ENCODE measurements around the gene CALCR.
"Not testable (repeated sequence)": the region's sequence is repeated elsewhere in the genome, so short reads cannot be mapped to it uniquely, and the experiment has no call there.

The CALCR gene

DNA sequence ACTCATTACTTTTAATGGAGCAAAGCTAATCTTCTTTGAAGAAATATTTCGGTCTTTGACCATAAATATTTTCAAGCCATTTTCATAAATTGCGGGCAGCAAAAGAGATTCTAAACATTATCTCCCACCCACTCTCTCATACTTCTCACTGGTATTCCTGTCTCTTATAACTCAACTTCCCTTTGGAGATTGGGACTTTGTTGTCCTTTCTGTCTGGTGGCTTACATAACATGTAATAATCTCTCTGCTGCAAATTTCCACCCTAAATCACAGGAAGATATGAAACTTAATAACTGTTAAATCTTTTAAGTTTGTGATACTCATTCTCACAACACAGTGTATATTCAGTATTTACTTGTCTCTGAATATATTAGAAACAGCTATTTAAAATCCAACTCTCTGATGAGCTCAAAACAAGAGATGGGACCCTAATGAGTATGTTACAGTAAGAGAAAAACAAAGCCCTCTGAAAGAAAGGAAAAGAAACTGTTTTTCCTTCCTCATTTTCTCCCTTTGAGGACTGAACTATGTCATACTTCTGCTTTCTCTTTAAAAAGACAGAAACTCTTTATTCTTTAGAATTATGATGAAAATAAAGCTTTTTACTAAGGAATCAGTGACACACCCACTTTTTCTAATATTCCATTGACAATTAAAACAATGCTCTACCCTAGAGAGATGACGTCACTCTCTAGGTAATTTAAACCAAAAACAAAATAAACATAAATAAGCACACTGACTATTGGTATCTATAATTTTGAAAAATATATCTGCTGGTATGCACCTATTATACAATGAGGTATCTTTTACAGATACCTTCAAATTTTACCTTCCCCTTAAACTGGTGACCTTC, 14.7 kb downstream of the CALCR start:
- no peak for DNase-seq

DNA sequence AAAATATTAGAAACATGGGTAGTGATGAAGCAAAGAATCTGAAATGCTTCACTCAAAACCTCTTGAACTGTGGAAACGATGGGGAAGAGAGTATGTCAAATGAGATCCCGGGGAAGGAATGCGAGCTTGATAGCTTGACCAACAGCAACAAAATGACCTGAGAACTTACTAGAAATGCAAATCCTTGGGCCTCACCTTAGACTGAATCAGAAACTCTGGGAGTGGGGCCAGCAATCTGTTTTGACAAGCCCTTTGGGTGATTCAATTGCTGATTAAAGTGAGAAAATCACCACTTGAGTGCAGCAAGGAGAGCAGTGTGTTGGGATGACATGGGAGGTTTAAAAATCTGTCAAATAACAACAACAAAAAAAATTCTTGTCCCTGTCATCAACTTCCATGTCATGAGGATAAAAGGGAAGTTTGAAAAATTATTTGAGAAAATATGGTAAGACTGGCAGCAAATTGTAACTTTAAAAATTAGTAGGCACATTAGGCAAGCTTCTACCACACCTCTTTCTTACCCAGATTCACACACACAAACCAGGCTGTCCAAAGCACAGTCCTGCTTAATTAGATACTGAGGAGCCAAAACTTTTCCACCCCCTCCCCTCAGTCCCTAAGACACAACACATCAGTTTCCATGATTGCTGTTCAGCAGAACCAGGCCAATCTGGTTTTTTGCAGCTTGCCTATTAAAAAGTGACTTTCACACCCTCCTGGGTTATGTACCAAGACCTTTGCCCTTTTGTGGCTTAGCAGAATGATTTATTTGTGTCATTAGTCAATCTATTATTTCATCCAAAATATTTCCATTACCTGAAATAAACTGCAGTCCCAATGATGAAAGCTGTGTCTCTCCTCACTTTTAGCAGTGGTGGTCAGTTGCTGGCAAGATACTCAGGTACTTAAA, 15.6 kb downstream of the CALCR start:
- DNase-seq: no peak

DNA sequence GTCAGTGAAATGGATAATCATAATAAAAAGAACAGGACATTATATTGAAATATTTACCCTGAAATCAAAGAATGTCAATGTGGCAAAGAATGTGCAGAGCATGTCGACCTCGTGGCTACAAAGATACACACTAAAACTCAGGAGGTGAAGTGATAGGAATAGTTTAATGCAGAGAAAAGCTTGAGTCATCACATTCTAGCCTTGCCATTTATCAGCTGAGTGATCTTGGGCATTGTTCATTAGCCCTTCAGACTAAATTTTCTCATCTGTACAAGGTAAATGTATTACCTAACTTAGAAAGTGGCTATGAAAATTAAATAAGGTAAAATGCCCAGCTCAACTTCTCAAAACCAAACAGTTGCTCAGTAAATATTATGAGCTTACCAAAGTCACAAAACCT, 22.6 kb downstream of the CALCR start:
- DNase-seq: no peak

DNA sequence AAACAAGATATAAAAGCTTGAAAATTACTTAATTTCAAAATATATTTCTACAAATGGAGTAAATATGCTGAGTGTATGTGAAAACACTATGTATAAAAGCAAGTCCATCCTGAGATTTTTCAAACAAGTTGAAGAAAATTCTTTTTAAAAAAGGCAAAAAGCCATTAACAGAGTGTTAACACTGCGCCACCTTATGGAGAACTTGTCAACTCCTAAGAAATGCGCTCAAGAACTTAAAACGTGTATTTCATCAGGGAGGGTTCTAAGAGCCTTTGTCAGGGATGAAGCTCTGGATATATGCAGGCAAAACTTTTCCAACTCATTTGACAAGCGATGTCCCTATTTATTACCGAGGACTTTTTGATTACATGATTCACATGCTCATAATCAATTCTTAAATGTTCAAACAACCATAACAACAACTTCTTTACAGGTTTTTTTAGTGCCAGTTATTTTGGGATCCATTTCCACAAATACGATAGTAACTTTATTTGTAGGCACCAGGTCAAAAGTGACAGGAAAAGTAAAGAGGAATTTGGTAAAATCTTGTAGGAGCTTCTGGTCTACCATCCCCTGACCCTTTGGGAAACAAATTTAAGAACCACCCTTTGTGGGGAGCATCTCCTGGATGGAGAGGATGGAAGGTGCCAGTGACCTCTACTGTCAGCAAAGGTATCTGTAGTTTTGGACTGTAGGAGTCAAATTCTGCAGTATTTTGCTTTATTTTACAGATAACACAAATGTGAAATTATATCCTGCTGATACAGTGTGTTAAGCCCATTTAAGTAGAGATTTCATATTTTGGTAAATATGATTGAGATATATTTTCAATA, 23.2 kb downstream of the CALCR start:
- peak; percentile 33 for DNase-seq

DNA sequence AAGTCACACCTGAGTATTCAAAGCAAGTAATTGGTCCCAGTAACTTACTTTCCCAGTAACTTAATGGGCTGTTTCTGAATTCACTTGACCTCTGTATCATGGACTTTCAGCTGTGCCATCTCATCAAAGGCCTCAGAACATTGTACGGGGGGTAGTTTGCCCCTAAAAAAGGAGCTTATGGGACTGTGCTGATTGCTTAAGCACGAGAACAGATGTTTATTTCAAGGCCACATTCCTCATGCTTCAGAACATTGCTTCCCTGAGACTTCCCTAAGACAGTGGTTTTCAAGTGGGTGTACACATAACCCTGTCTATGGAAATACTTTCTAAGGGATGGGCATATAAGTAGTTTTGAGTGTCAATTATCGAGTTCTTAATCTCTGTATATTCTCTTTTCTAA, 26.8 kb downstream of the CALCR start:
- DNase-seq: no peak

DNA sequence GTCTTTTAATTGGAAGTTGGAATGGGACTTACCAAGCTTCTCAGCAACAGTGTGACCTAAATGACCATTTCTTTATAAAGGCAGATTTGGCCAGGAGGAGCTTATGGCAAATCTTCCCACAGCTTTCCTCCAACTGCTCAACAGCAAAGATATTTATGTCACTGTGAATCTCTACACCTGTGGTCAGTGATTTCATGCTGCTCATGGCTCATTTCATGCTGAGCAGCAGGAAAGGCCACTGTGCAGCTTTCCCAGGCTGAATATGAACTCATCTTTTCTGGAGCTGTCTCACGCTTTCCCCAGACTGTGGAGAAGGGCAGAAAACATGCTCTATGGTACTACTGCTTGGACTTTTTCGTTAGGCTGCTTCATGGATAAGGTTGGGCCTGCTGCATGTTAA, 29.8 kb downstream of the CALCR start:
- peak; percentile 12 for DNase-seq

DNA sequence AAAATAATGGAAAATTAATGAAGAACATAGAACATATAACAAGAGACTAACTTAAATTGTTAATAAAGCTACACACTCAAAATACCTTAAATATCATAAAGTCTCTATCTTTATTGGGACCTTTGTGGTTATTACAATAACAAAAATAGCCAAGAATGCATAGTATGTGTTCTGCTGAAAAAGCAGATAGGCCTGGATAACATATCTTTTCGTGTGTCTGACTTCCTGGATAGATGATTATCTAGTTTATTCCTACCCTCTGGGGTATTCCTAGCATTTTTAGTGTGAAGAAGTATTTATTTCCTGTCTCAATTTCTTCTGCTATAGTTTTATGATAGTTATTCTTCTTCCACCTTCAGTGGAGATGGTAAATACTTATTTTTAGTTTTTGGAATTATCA, 36.5 kb downstream of the CALCR start:
- no peak for DNase-seq

DNA sequence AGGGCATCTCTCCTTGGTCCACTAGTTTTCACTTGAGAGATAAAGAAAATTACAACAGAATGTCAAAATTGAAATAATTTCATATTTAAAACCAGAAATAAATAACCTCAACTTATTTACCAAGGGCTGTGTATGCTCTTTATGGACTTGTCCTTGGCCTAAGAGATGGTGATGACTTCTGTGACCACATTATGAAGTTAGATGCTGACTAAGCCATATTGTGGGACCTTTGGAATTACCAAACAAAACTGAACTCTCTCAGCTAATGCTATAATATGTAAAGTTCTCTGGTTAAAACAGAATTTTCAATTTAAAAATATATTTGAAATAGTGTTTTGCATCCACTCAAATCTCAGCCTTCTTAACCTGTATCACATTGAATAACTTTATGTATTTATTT, 38.9 kb downstream of the CALCR start:
- DNase-seq: no peak

DNA sequence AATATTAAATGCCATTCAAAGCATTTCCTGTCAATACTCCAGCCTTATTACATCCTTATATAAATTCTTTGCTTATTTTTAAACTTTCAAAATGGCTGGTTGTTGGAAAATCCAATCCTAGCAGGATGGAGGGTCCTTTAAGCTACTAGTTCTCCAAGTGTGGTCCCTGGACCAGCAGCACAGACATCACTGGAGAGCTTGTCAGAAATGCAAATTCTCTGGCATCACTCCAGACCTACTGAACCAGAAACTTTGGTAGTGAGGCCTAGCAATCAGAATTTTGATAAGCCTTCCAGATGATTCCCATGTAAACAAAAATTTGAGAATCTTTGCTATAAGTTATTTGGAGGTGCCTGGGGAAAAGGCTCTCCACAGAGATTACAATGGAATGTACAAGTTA, 43.8 kb downstream of the CALCR start:
- DNase-seq: no peak

DNA sequence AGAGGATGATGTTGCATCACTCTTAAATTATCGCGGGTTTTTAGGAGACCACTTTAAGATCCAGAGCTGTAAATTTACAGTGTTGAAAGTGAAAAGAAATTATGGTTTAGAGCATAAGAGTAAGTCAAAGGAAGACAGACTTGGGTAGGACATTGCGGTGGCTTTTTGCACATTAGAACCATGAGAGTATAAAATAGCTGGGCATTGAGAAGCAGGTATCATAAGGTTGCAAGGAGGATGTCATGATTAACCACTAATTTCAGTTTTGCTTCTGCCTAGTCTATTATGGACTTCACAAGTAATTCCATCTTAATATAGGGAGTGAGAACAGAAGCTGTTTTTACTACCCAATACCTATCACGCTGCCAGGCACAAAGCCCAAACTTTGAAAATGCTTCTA, 57.7 kb downstream of the CALCR start:
- no peak for DNase-seq

DNA sequence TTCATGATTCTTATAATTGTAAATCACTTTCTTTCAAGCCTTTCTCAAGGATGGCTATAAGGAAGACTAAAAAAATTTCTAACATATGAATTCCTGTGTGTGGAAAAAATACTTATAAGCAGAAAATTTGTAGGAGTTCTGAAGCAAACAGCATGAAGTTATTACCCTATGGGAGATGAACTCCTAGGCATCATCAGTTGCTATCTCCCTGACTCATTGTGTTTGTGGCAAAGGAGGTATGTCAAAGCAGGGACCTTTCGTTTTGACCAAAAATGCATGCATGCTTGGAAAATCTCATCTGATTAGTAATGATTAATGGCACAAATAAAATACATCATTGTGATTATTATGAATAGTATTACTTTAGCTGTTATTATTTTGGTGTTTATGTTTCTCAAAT, 59.4 kb downstream of the CALCR start:
- no peak for DNase-seq

DNA sequence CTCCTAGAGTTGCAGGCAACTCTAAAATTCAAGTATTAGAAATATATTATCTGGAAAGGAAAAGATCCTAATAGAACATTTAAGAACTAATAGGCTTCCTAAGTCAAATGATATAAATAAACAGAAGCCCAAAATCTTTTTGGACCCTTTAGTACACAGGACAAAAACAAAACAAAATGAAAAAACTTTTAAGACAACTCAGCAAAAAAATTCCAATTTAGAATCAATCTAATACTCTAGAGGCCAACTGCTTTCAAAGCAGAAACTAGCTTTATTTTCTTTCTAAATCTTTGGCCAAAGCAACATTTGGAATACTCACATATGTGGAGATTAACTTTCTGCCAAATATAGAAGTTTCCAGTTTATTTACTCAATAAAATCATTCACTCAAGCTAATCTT, 65.2 kb downstream of the CALCR start:
- DNase-seq: no peak

DNA sequence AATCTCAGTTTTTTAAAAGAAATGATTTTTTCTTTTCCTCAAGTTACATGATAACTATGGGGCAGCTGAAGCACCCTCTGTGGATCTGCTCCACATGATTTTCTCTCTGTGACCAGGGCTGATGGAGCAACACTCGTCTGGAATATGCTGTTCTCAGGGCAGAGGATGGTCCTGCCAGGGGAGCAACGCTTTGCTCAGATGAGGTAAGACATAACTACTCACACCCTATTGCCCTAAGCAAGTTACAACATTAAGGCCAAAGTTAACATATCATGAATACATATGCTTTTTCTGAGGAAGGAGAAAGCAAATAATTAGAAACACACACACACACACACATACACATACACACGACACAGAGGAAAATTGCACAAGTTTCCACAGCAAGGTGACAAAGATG, 71.4 kb downstream of the CALCR start:
- DNase-seq: no peak

DNA sequence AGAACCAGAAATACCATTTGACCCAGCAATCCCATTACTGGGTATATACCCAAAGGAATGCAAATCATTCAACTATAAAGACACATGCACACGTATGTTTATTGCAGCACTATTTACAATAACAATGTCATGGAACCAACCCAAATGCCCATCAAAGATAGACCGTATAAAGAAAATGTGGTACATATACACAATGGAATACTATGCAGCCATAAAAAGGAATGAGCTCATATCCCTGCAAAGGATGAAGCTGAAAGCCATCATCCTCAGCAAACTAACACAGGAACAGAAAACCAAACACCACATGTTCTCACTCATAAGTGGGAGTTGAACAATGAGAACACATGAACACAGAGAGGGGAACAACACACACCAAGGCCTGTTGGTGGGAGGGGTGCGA, 82.7 kb downstream of the CALCR start:
- DNase-seq: not testable (repeated sequence)

DNA sequence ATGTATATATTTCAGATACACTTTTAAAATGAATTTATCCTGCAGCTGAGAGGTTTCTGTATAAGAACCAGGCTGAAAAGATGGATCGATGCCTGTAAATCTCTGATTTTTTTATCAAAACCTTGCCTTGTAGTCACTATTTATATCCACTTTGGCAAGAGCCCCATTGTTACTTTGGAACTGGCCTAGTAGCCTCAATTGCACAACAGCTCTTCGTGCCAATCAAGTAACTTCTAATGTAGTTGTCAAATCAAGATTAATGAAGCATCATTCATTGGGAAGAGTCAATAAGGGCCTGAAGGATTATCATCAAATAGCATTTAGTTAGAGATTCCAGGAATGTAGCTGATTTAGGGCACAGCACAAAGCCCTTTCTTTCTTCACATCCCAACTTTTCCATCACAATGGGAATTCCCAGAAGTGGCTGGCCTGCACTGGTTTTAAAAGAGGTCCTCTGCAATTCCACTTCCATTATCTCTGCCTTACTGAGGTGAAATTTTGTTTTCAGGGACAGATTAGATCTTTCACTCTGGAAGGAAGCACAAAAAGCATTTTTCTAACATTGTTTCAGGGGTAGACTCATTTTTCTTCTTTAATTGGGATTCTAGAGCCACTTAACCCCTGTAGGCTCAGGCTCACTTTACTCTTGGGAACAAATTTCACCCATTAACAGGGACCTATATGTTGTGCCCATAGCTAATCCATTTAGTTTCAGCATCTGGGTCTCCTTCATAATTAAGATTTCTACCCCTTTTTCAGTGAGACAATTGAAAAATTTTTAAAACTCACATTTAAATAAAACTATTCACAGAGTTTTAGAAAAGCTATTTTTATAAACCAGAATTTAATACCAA, 97.8 kb downstream of the CALCR start:
- no peak for DNase-seq

DNA sequence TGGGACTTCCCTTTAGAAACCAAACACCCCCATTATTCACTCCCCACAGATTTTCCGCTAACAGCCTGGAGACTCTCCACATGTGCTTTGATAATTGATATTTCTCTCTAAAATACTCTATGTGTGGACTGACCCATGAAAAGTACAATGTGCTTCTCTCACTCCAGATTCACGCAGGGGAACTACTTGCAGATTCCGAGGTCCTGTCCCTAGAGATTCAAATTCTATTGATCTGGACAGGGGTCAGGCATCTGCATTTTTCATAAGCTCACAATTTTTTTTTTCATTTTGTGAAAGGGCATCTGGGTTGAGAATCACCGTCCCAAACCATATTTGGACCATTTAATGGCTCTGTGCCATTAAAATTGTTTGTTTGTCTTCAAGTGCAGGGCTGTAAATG, 98.7 kb downstream of the CALCR start:
- no peak for DNase-seq

DNA sequence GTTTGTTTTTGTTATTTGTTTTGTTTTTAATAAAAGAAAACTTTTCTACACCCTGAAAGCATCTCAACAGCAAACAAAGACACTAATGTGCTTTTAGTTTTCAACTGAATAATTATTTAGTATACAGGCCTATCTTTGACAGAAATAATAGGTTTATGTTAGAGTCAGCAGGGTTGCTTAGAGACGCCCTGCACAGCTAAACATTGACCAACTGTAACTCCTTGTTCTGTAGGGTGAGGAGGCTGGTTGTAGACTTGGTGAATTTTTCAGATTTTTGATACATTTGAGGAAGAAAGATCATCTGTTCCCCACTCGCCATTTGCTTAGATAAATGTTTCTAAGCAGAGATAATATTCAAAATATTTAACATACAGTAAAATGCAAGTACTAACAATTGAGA, 103.1 kb downstream of the CALCR start:
- no peak for DNase-seq

DNA sequence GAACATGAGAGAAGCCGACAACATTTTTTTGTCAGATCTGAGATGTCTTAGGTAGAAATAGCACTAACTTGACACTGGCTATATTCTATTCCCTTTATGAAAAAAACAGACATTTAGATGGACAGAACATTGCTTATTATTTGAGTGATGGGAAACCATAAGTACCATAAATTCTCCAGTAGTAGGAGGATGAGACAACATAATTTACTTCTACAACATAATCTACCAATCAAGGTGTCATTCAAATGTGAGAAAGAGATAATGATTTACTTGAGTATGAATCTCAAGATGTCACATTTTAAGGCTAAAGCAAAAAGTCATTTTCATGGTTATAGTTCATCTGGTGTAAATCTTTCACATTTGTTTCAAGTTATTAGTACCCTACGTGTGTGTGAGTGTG, 110.8 kb downstream of the CALCR start:
- no peak for DNase-seq

DNA sequence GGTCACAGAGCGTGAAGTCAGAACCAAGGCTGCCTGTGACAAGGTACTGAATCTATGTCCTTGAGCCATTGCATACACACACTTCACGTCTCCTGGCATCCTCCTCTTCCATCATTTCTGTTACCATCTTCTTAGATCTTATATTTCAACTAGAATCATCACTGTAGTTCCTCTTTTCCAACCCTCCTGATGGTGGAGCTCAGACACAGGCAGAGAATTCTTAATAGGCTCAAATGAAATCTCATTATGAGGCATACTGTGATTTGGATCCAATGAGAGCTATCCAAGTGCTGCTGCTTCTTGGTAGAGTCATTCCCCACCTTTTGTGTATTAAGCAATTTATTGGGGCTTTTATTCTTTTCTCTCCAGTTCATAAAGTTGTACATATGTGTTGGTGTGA, 113.2 kb downstream of the CALCR start:
- peak; percentile 16 for DNase-seq

DNA sequence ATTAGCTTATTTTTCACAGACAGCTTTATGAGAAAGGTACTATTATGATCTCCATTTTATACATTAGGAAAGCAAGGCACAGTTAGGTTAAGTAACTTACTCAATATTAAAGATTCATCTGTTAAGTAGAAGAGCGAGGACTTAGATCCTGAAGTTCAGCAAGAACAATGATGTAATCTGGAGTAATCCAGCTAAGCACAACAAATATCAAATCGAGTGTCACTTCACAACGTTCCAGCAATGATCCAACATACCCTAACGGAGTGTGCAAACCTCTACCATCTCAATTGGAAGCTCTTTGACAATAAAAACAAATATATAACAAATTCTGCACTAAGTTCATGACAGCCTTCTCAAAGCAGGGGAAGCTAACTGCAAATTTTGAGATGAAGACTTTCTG, 121.3 kb downstream of the CALCR start:
- no peak for DNase-seq

DNA sequence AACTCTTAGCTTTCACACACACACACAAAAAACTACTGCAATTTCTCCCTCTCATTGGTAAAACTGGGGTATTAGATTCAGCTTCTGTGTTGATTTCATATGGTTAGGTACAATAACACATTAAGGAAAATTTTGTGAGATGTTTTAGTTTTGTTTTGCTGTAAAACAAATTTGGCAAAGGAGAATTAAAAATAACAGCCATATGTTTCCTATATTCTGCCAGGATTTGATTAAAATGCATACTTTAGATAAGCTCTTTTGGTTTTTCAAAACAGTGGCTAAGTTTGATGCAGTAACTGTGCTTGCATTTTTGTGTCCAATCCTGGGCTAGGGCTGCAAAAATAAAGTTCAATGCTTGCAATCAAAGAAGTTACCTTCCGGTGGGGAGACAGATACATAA, 126.3 kb downstream of the CALCR start:
- DNase-seq: no peak

DNA sequence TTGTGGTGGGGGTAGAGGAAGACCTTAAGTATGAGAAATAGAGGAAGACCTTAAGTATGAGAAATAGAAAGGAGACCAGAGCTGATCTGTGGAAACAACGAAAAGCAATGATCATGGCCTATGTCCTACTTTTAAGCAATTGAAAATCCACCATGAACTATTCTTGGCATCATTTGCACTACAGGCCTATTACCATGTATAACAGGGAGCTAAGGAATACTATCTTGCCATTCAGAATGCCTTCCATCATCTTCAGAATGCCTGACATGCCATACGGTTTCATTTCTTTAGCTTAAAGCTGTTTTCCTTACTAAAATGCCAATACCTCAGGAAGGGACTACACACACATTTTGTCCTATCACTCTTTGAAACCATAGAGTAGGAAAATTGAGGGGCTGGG, 127.0 kb downstream of the CALCR start:
- DNase-seq: no peak

Data from NCI-H146 (cell line).